HepG2 (cell line): Measurements from ENCODE around the gene TEX14. TPM values are rescaled to one million over a fixed set of nuclear protein-coding genes. Genes with fewer than 3 reads are reported as not detected.

Experiments used
- BCL6 ChIP-seq: IDR thresholded peaks from 2 replicates; pipeline ENCODE4 v1.6.1; 2016; ENCODE audit warnings: missing genetic modification reagents, missing compliant biosample characterization
- DR1 ChIP-seq: sonication (generic); formaldehyde crosslinking; IDR thresholded peaks from 2 replicates; pipeline ENCODE4 v1.8.0; 2021; ENCODE audit warnings: mild to moderate bottlenecking, missing genetic modification reagents, inconsistent platforms
- FOSL2 ChIP-seq: sonication (generic); formaldehyde crosslinking; IDR thresholded peaks from 2 replicates; pipeline ENCODE4 v1.4.0; 2020; ENCODE audit warnings: missing genetic modification reagents
- FOXK1 ChIP-seq: sonication (generic); formaldehyde crosslinking; IDR thresholded peaks from 2 replicates; pipeline ENCODE4 v1.4.0; 2020; ENCODE audit warnings: low read depth, missing genetic modification reagents, borderline replicate concordance
- HOXA7 ChIP-seq: sonication (generic); formaldehyde crosslinking; IDR thresholded peaks from 2 replicates; pipeline ENCODE4 v1.8.1; 2022; ENCODE audit warnings: mild to moderate bottlenecking, missing genetic modification reagents, moderate library complexity
- KLF12 ChIP-seq: sonication (generic); formaldehyde crosslinking; IDR thresholded peaks from 2 replicates; pipeline ENCODE4 v1.4.0; 2020; ENCODE audit warnings: missing genetic modification reagents, borderline replicate concordance
- MED13 ChIP-seq: sonication (generic); formaldehyde crosslinking; IDR thresholded peaks from 2 replicates; pipeline ENCODE4 v1.5.0; 2020; ENCODE audit warnings: missing genetic modification reagents
- NR1H2 ChIP-seq: sonication (generic); formaldehyde crosslinking; IDR thresholded peaks from 2 replicates; pipeline ENCODE4 v1.8.1; 2022; ENCODE audit warnings: low read depth, missing genetic modification reagents, borderline replicate concordance
- POLR2G ChIP-seq: fragments of 200-400 bp; formaldehyde crosslinking; IDR thresholded peaks from 2 replicates; pipeline ENCODE4 v1.6.1; 2018; ENCODE audit warnings: mild to moderate bottlenecking, low read depth, low read length, moderate library complexity
- REXO4 ChIP-seq: sonication (generic); formaldehyde crosslinking; IDR thresholded peaks from 2 replicates; pipeline ENCODE4 v1.8.0; 2022; ENCODE audit warnings: missing genetic modification reagents, mild to moderate bottlenecking, borderline replicate concordance
- STAT5B ChIP-seq: sonication (generic); formaldehyde crosslinking; IDR thresholded peaks from 2 replicates; pipeline ENCODE4 v1.4.0; 2020; ENCODE audit warnings: missing genetic modification reagents
- TOPORS ChIP-seq: sonication (generic); formaldehyde crosslinking; IDR thresholded peaks from 2 replicates; pipeline ENCODE4 v1.8.0; 2023; ENCODE audit warnings: mild to moderate bottlenecking, missing genetic modification reagents
- ZNF260 ChIP-seq: sonication (generic); formaldehyde crosslinking; IDR thresholded peaks from 2 replicates; pipeline ENCODE4 v1.4.0; 2020; ENCODE audit warnings: missing genetic modification reagents, low read depth, mild to moderate bottlenecking, borderline replicate concordance
- ZNF431 ChIP-seq: sonication (generic); formaldehyde crosslinking; IDR thresholded peaks from 2 replicates; pipeline ENCODE4 v1.9.0; 2022; ENCODE audit warnings: missing genetic modification reagents, low read depth, mild to moderate bottlenecking, borderline replicate concordance
- ZNF432 ChIP-seq: sonication (generic); formaldehyde crosslinking; IDR thresholded peaks from 2 replicates; pipeline ENCODE4 v1.5.0; 2020; ENCODE audit warnings: missing genetic modification reagents, mild to moderate bottlenecking, borderline replicate concordance
- ZNF558 ChIP-seq: sonication (generic); formaldehyde crosslinking; IDR thresholded peaks from 2 replicates; pipeline ENCODE4 v1.9.0; 2022; ENCODE audit warnings: mild to moderate bottlenecking, missing genetic modification reagents, borderline replicate concordance
- ZNF598 ChIP-seq: sonication (generic); formaldehyde crosslinking; IDR thresholded peaks from 2 replicates; pipeline ENCODE4 v1.5.1; 2020; ENCODE audit warnings: mild to moderate bottlenecking, missing genetic modification reagents, borderline replicate concordance
- ZNF709 ChIP-seq: sonication (generic); formaldehyde crosslinking; IDR thresholded peaks from 2 replicates; pipeline ENCODE4 v1.5.0; 2020; ENCODE audit warnings: mild to moderate bottlenecking, missing genetic modification reagents
- ZSCAN12 ChIP-seq: sonication (generic); formaldehyde crosslinking; IDR thresholded peaks from 2 replicates; pipeline ENCODE4 v1.9.0; 2021; ENCODE audit warnings: mild to moderate bottlenecking, missing genetic modification reagents
- polyA plus RNA-seq, 8 experiments: library from polyadenylated mRNA; depleted of rRNA in 3 of 8; stranded (reverse) in 7 of 8; unstranded in 1 of 8; fragments of >200 nt; fragmentation: Illumina TruSeq in 4 of 8; extraction: Trizol in 4 of 8; gene quantifications; 2 replicates each; pipeline versions ENCODE4 v1.2.1 to v1.2.3, GENCODE V29; 2011 to 2016; ENCODE audit warnings: low read depth in 4 of 8, missing spikeins in 1 of 8, mixed read lengths in 1 of 8; ENCODE audit not compliant: insufficient read depth in 1 of 8
- total RNA-seq, 5 experiments: library from RNA; depleted of rRNA; stranded (reverse); fragments of >200 nt; fragmentation: Illumina TruSeq; extraction: Trizol; gene quantifications; 2 replicates each; pipeline ENCODE4 v1.2.3, GENCODE V29; 2016; ENCODE audit warnings: low read depth in 1 of 5
- TF ChIP-seq, protein P1 (sequence below): sonication (generic); formaldehyde crosslinking; IDR thresholded peaks from 2 replicates; pipeline ENCODE4 v1.9.0; 2021; ENCODE audit warnings: missing genetic modification reagents, mild to moderate bottlenecking, borderline replicate concordance
- TF ChIP-seq, protein P2 (sequence below): sonication (generic); formaldehyde crosslinking; IDR thresholded peaks from 2 replicates; pipeline ENCODE4 v1.4.0; 2020; ENCODE audit warnings: missing genetic modification reagents, borderline replicate concordance

TEX14 gene
- total and polyA plus RNA-seq, 2 of the 13 experiments (the other 11 are each of a cell fraction or from before 2014, with no cell fraction given), result 0.04 to 0.07 TPM

DNA sequence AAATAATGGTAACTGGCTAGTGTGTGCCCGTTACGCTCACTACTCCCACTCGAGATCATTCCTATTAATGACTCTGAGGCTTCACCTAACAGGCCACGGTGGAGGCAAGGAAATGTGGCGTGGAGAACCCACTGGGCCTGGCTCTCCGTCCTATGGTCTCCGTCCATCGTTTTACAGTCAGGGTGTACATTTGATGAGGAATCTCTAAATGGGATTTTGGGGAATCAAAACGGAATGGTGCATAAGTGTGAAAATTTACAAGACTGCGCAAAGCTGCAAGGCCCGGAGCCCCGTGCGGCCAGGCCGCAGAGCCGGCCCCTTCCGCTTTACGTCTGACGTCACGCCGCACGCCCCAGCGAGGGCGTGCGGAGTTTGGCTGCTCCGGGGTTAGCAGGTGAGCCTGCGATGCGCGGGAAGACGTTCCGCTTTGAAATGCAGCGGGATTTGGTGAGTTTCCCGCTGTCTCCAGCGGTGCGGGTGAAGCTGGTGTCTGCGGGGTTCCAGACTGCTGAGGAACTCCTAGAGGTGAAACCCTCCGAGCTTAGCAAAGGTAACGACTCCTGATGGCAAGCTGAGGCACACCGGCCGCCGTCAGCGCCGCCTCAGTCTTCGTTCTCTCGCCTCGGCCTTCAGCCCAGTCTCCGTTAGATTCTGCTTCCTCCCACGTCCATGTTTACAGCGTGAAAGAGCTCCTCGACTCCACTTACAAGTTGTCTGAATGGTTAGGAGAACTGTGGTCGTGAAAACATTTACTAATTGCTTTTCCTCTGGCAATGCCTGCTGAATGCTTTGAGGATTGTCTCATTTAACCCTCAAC is 602 bp upstream of the TEX14 start, which contains the start of gene RAD51C (continued):
- no peak for TF ChIP-seq ZNF260
- no peak for TF ChIP-seq ZNF432 (CRISPR knock-in tag)
- peak; percentile 82 for TF ChIP-seq MED13 (CRISPR knock-in tag)
- TF ChIP-seq, protein P1, sequence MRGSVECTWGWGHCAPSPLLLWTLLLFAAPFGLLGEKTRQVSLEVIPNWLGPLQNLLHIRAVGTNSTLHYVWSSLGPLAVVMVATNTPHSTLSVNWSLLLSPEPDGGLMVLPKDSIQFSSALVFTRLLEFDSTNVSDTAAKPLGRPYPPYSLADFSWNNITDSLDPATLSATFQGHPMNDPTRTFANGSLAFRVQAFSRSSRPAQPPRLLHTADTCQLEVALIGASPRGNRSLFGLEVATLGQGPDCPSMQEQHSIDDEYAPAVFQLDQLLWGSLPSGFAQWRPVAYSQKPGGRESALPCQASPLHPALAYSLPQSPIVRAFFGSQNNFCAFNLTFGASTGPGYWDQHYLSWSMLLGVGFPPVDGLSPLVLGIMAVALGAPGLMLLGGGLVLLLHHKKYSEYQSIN (CRISPR knock-in tag), result no peak
- TF ChIP-seq, protein P2, sequence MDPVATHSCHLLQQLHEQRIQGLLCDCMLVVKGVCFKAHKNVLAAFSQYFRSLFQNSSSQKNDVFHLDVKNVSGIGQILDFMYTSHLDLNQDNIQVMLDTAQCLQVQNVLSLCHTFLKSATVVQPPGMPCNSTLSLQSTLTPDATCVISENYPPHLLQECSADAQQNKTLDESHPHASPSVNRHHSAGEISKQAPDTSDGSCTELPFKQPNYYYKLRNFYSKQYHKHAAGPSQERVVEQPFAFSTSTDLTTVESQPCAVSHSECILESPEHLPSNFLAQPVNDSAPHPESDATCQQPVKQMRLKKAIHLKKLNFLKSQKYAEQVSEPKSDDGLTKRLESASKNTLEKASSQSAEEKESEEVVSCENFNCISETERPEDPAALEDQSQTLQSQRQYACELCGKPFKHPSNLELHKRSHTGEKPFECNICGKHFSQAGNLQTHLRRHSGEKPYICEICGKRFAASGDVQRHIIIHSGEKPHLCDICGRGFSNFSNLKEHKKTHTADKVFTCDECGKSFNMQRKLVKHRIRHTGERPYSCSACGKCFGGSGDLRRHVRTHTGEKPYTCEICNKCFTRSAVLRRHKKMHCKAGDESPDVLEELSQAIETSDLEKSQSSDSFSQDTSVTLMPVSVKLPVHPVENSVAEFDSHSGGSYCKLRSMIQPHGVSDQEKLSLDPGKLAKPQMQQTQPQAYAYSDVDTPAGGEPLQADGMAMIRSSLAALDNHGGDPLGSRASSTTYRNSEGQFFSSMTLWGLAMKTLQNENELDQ, result no peak; the same call in 1 of the 2 replicates
- peak; percentile 95 for TF ChIP-seq POLR2G
- TF ChIP-seq FOSL2 (CRISPR knock-in tag), result peak; percentile 16; the same call in 1 of the 2 replicates
- TF ChIP-seq ZNF558, result no peak; the same call in 1 of the 2 replicates
- peak; percentile 95 for TF ChIP-seq ZNF598
- TF ChIP-seq STAT5B (CRISPR knock-in tag), result no peak
- TF ChIP-seq DR1, result peak; percentile 52; the same call in 1 of the 2 replicates
- TF ChIP-seq ZSCAN12, result peak; percentile 98
- TF ChIP-seq BCL6 (CRISPR knock-in tag), result peak; percentile 46; the same call in 1 of the 2 replicates
- TF ChIP-seq ZNF431, result no peak
- peak; percentile 95 for TF ChIP-seq REXO4 (CRISPR knock-in tag)
- TF ChIP-seq KLF12 (CRISPR knock-in tag), result peak; percentile 89
- peak; percentile 72 for TF ChIP-seq ZNF709
- no peak; the same call in 1 of the 2 replicates for TF ChIP-seq NR1H2 (CRISPR knock-in tag)
- peak; percentile 63; the same call in 1 of the 2 replicates for TF ChIP-seq FOXK1 (CRISPR knock-in tag)
- no peak for TF ChIP-seq HOXA7 (CRISPR knock-in tag)
- no peak; the same call in 1 of the 2 replicates for TF ChIP-seq TOPORS (CRISPR knock-in tag)
